ENCODE measurements around the gene BABAM2.

BABAM2 gene

DNA sequence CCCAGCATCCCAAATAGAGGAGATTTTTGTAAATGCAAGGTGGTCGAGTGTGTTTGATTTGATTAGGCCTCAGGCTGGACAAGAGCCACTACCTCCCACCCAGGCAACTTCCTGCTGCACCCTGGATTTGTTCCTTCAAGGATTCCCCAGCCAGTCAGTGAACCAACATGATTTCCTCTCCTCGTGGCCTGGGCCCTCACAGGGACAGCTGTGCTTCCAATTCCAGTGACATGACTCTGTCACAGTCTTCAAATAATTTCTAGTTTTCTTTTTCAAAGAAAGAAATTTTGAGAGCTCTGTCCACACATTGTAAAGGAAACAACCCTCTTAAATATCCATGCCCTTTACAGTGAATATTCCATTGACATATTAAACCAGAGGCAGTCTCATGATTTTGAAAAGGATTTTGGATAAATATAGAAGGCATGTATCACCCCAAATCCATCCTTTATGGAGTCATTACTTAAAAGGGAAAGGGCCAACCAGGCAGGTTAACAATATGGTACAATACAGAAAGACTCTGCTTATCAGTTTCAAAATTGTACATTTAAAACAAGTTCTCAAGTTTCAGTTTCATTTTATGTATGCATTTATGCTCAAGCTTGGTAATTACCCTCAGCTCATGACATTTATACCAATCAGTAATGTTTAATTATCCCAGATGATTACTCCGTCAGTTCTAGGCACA lies 380.8 kb downstream of the BABAM2 start:
- no peak for DNase-seq (ENCODE audit: low read depth)
- TF ChIP-seq, protein P1, sequence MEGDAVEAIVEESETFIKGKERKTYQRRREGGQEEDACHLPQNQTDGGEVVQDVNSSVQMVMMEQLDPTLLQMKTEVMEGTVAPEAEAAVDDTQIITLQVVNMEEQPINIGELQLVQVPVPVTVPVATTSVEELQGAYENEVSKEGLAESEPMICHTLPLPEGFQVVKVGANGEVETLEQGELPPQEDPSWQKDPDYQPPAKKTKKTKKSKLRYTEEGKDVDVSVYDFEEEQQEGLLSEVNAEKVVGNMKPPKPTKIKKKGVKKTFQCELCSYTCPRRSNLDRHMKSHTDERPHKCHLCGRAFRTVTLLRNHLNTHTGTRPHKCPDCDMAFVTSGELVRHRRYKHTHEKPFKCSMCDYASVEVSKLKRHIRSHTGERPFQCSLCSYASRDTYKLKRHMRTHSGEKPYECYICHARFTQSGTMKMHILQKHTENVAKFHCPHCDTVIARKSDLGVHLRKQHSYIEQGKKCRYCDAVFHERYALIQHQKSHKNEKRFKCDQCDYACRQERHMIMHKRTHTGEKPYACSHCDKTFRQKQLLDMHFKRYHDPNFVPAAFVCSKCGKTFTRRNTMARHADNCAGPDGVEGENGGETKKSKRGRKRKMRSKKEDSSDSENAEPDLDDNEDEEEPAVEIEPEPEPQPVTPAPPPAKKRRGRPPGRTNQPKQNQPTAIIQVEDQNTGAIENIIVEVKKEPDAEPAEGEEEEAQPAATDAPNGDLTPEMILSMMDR (IDR thresholded peaks at IDR 0.05; ENCODE audit: low read depth, low read length, missing control alignments): no peak
- no peak overlapping the region for H3K4me3 ChIP-seq (ENCODE audit: low read depth, low read length)

DNA sequence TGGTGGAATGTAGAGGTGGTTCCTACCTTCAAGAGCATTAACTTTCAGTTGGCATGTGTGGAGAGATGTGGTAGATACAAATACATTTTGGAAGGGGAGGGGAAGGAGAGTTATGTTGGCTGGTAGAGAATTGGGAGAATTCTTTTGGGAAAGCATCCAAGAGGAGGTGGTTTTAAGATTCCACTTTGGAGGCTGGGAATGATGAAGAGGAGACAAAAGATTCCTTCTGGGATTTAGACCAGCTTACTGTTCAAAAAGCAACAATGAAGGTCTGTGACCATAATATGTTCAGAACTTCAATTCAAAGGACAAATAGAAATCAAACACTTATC lies 381.4 kb downstream of the BABAM2 start:
- TF ChIP-seq, protein P1 (IDR thresholded peaks at IDR 0.05; ENCODE audit: low read depth, low read length, missing control alignments): no peak
- no peak overlapping the region for H3K4me3 ChIP-seq (ENCODE audit: low read depth, low read length)
- DNase-seq (ENCODE audit: low read depth): no peak

DNA sequence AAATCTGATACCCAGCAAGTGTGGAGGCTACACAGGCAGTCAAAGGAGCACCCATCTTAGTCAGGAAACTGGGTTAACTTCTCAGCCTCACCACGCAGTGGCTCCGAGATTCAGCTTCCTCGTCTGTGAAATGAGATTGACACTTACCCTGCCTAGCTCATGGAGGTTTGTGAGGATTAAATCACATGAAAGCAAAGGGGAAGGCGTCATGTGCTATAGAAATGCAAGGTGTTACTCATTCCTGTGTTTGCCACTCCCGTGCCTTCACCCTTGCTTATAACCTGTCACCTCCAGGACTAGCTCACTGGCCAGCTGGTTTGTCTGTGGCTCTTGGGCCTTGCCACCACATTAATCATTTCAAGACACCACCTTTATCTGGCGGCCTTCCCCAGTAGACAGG lies 383.2 kb downstream of the BABAM2 start:
- no peak overlapping the region for H3K4me3 ChIP-seq (ENCODE audit: low read depth, low read length)
- no peak for DNase-seq (ENCODE audit: low read depth)
- TF ChIP-seq, protein P1 (IDR thresholded peaks at IDR 0.05; ENCODE audit: low read depth, low read length, missing control alignments): no peak

DNA sequence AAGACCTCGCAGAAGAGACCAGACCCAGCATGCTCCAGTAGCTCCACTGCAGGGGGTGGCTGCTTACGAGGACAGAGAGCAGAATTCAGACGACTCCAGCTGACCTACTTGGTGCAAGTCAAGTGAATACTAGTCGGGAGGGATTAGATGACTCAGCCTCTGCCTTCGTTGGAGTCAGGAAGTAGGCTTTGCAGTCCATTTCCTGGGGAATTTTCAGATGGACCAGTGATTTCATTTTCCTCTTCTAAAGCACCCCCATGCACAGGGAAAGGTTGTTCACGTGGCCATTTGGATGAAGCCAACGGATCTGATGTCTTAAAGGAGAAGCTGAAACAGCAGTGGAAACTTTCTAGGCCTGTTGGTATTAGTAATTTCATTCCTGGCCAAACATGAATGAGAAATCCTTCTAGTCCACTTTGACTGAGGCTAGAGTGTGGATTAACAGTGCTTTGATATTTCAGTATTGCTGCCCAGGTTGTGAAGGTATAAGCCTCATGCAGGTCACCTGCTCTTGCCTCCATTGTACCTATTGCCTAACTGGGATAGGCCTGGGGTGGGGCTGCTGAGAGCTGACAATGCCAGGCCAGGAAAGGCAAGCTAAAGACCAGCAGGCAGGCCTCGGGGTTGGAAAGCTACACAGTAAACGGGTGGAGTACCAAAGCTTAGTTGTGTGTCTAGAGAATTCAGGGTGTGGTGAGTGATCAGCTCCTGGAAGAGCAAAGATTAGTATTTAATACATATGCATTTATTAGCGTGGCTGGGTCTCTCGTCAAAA lies 384.6 kb downstream of the BABAM2 start:
- peak; percentile 24 for DNase-seq (ENCODE audit: low read depth)
- H3K4me3 ChIP-seq (ENCODE audit: low read depth, low read length): no peak overlapping the region
- TF ChIP-seq, protein P1 (IDR thresholded peaks at IDR 0.05; ENCODE audit: low read depth, low read length, missing control alignments): no peak

DNA sequence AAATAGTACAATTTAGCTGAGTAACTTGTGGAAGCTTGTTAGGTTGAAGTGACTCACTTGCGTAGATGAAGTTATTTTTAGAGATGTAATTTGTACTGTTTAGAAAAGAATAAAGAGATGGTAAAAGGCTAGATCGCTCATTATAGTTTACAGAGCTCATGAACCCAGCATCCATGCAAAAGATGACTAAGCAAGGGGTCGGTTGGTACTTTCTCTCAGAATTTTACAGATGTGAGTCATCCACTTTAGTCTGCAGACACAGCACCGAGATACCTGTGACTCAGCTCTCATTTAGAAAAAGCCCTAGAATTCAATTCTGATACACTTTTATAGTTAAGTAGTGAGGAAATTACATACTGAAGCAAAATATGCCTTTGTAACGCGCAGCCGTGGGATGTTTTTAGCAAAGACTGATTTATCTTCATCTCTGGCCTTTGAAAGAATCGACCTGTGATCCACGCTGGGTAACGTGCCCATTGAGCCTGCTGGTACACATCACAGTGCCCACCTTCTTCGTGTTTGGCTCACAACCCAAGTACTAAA lies 385.6 kb downstream of the BABAM2 start:
- DNase-seq (ENCODE audit: low read depth): peak; percentile 27
- TF ChIP-seq, protein P1 (IDR thresholded peaks at IDR 0.05; ENCODE audit: low read depth, low read length, missing control alignments): no peak
- H3K4me3 ChIP-seq (ENCODE audit: low read depth, low read length): no peak overlapping the region

DNA sequence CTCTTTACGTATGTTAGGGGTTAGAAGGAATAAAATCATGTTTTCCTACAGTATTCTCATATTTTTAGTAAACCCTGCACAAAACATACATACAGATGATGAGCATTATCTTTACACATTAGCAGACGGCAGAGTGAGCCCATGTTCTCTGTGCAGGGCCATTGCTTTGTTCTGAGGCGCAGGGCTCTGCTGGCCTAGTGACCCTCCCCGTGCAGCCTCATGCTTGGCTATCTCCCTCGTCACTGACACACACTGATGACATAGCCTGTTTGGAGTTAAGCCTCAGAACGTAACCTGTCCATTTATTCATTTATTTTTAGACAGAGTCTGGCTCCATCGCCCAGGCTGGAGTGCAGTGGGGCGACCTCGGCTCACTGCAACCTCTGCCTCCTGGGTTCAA lies 386.3 kb downstream of the BABAM2 start:
- DNase-seq (ENCODE audit: low read depth): no peak
- TF ChIP-seq, protein P1 (IDR thresholded peaks at IDR 0.05; ENCODE audit: low read depth, low read length, missing control alignments): no peak
- H3K4me3 ChIP-seq (ENCODE audit: low read depth, low read length): no peak overlapping the region
